Right lobe of liver (tissue), 6 donors: Measurements from ENCODE around the gene ZXDC. TPM values are rescaled to one million over a fixed set of nuclear protein-coding genes. Genes with fewer than 3 reads are reported as not detected.

Experiments
- ATAC-seq, 4 donors: fragments of 200-7000 bp; cut with Tn5 transposase; one replicate each; pipeline ENCODE4 v1.9.1; 2020; ENCODE audit warnings: mild to moderate bottlenecking in 4 of 4, moderate library complexity in 4 of 4
- DNase-seq, 3 donors: peaks; one replicate each; pipeline ENCODE4 v3.0.0-alpha.2; 2020
- H3K27ac ChIP-seq, 3 donors: fragments of 200-600 bp; one replicate each; pipeline ENCODE4 v1.8.0; 2022
- H3K27me3 ChIP-seq, 2 donors: fragments of 200-600 bp; one replicate each; pipeline ENCODE4 v1.8.0; 2022
- H3K36me3 ChIP-seq, 4 donors: fragments of 200-600 bp; sonication (generic) in 1 of 4; one replicate each; pipeline versions ENCODE4 v1.5.1 to v1.8.0; 2017 to 2022; ENCODE audit warnings: control low read depth in 1 of 4
- H3K4me1 ChIP-seq, 4 donors: fragments of 200-600 bp; sonication (generic) in 1 of 4; one replicate each; pipeline versions ENCODE4 v1.5.1 to v1.8.0; 2017 to 2022; ENCODE audit warnings: control low read depth in 1 of 4
- H3K4me3 ChIP-seq, 3 donors: fragments of 200-600 bp; one replicate each; pipeline ENCODE4 v1.8.0; 2022
- H3K9me3 ChIP-seq, 4 donors: fragments of 200-600 bp; sonication (generic) in 1 of 4; one replicate each; pipeline versions ENCODE4 v1.5.1 to v1.8.0; 2017 to 2022; ENCODE audit warnings: control low read depth in 1 of 4
- CTCF ChIP-seq, 4 donors: fragments of 200-600 bp in 3 of 4; fragments of 450-650 bp in 1 of 4; IDR thresholded peaks; one replicate each; pipeline versions ENCODE4 v1.5.1 to v1.8.0; 2016 to 2022; ENCODE audit warnings: antibody characterized with exemption in 4 of 4, mild to moderate bottlenecking in 2 of 4
- POLR2A ChIP-seq: fragments of 450-650 bp; IDR thresholded peaks from one replicate; pipeline ENCODE4 v1.6.1; 2017; ENCODE audit warnings: antibody characterized with exemption, mild to moderate bottlenecking
- WGBS: methylation state at CpG from one replicate; pipeline ENCODE4 v1.1.6; 2018; ENCODE audit warnings: low coverage, low lambda C conversion rate; ENCODE audit not compliant: insufficient coverage; ENCODE audit errors: missing lambda C conversion rate; 5-methylcytosine and 5-hydroxymethylcytosine counted together
- intact Hi-C, 2 donors: fragments of 100-400 bp; cut with DNase I; formaldehyde crosslinking; loops; one replicate each; pipeline versions ENCODE4 v1.11.2 to v1.14.1; 2022
- total RNA-seq, 6 experiments: library from RNA; depleted of rRNA in 2 of 6; stranded (reverse); fragments of >200 nt in 2 of 6; fragmentation: NEBNext Ultra II Directional in 3 of 6; extraction: Animal tissue kit (Norgen Biotek cat#: 25700) in 3 of 6; gene quantifications; one replicate each; pipeline versions ENCODE4 v1.1.0 to v1.2.4, GENCODE V29; 2016 to 2023
- donor health status: DM: no; HTN: yes; CAD: no.
- donor health status: DM: no; HTN: no; CAD: no.
- donor health status: DM: no; HTN: no; CAD: no.
- donor health status: DM: no; HTN: yes; CAD: no.
- donor health status: DM: no; HTN: yes; CAD: no.

The ZXDC gene
- total RNA-seq, 6 experiments from 2014 or later: 16.4 to 30.2 (median 24.0) TPM

GRCh38 chr3:126390201-126390600 lies 85.5 kb downstream of the ZXDC start:
- Histone ChIP-seq H3K4me3 (no peak overlapping the region), H3K4me1 (peaks cover 0 to 6% (median 3%) of the 10 kb centered on the region in 4 donors), H3K27me3 (no peaks in the 10 kb centered on the region), H3K36me3 (no peaks in the 10 kb centered on the region), H3K9me3 (no peaks in the 10 kb centered on the region), H3K27ac (no peak overlapping the region)
- intact Hi-C loops: loop anchor here in 1 of 2 donors (10.0 kb wide), 2 partner anchors 135 to 255 kb away; no protein-coding TSS in a partner anchor
- WGBS: 90% methylated on average over 15 of the region's 15 CpGs
- no peak for TF ChIP-seq CTCF (IDR thresholded peaks at IDR 0.05)
- TF ChIP-seq POLR2A: no peak
- peak in 1 of 3 donors; percentile 44 for DNase-seq
- ATAC-seq: no peak

GRCh38 chr3:126389794-126390146 lies 85.9 kb downstream of the ZXDC start:
- peaks cover 0 to 6% (median 3%) of the 10 kb centered on the region in 4 donors for H3K4me1 ChIP-seq
- peak overlapping the region in 1 of 3 donors; percentile 32 for H3K4me3 ChIP-seq
- ATAC-seq: peak in 2 of 4 donors; percentile 24 to 34
- WGBS: 13% methylated on average over 5 of the region's 17 CpGs
- intact Hi-C loops: loop anchor here in 1 of 2 donors (10.0 kb wide), 2 partner anchors 135 to 255 kb away; no protein-coding TSS in a partner anchor
- TF ChIP-seq POLR2A: no peak
- TF ChIP-seq CTCF (IDR thresholded peaks at IDR 0.05): no peak
- H3K27me3 ChIP-seq: no peaks in the 10 kb centered on the region
- peak overlapping the region in 2 of 3 donors; percentile 93 to 96 for H3K27ac ChIP-seq
- H3K36me3 ChIP-seq: no peaks in the 10 kb centered on the region
- DNase-seq: peak in 1 of 3 donors; percentile 55
- H3K9me3 ChIP-seq: no peaks in the 10 kb centered on the region

- peak overlapping the region; percentile 68 to 96 (median 93) for H3K27ac ChIP-seq
- no peaks in the 10 kb centered on the region for H3K27me3 ChIP-seq
- peaks cover 0 to 6% (median 3%) of the 10 kb centered on the region in 4 donors for H3K4me1 ChIP-seq
- peak; percentile 98 to 99 (median 98) for ATAC-seq
- TF ChIP-seq CTCF (IDR thresholded peaks at IDR 0.05) (peak; percentile 96 to 99 (median 99)), POLR2A (peak; percentile 83)
- H3K36me3 ChIP-seq: no peaks in the 10 kb centered on the region
- peak overlapping the region; percentile 5 to 32 (median 23) for H3K4me3 ChIP-seq
- H3K9me3 ChIP-seq: no peaks in the 10 kb centered on the region
- peak; percentile 94 to 97 (median 97) for DNase-seq
- 2% methylated on average over 10 of the region's 58 CpGs for WGBS
- intact Hi-C loops: no loop called here
Measured at GRCh38 chr3:126389112-126389793, 86.4 kb downstream of the ZXDC start.

Other genes starting within 250 kb of the ZXDC start
- gene KLF15, start 118.5 kb downstream of the ZXDC start, total RNA-seq: 100 to 1,000 TPM in 2 of 6 experiments, 10 to 100 TPM in 4; 14.4 to 112 (median 89.3) TPM
- gene CFAP100, start 81.0 kb downstream of the ZXDC start, total RNA-seq: not detected
- 100 to 1,000 TPM in 1 of 6 experiments, 10 to 100 TPM in 5; 15.1 to 101 (median 55.8) TPM for gene UROC1, start 41.9 kb upstream of the ZXDC start, total RNA-seq
- gene CHST13, start 48.3 kb upstream of the ZXDC start, total RNA-seq: 10 to 100 TPM; 23.5 to 48.9 (median 28.2) TPM
- not detected for gene C3orf22, start 83.0 kb upstream of the ZXDC start, total RNA-seq
- 10 to 100 TPM in 1 of 6 experiments, 1 to 10 TPM in 5; 7.3 to 10.4 (median 7.9) TPM for gene TXNRD3, start 179.2 kb upstream of the ZXDC start, total RNA-seq
- 1 to 10 TPM; 1.7 to 5.3 (median 4.2) TPM for gene CHCHD6, start 228.3 kb upstream of the ZXDC start, total RNA-seq